NCI-H1694 (cell line): Measurements from ENCODE around the gene WIPI1.
"Not testable (repeated sequence)": the region's sequence is repeated elsewhere in the genome, so short reads cannot be mapped to it uniquely, and the experiment has no call there.

Source experiments
- DNase-seq: peaks from one replicate; lab custom pipeline; 2025; lab: John Stamatoyannopoulos, UW

The WIPI1 gene

GRCh38 chr17:68457168-68457538 lies at the start of gene WIPI1:
TSS of gene WIPI1 (minus strand) at chr17:68457496. CDS start at chr17:68457421, 75 bp downstream.
- no peak for DNase-seq

GRCh38 chr17:68505951-68506350 lies 48.7 kb upstream of the WIPI1 start:
- no peak for DNase-seq

- no peak for DNase-seq
These were observed 43.8 kb upstream of the WIPI1 start for GRCh38 chr17:68501074-68501473.

- no peak for DNase-seq
These were observed 42.3 kb upstream of the WIPI1 start for GRCh38 chr17:68499587-68499986.

- no peak for DNase-seq
These were observed 41.4 kb upstream of the WIPI1 start for GRCh38 chr17:68498479-68499326.

GRCh38 chr17:68497885-68498319 lies 40.6 kb upstream of the WIPI1 start:
- DNase-seq, result no peak

GRCh38 chr17:68495081-68495480 lies 37.8 kb upstream of the WIPI1 start:
- no peak for DNase-seq

- not testable (repeated sequence) for DNase-seq
These were observed 35.2 kb upstream of the WIPI1 start for GRCh38 chr17:68492394-68493054.

GRCh38 chr17:68491381-68492231 lies 34.3 kb upstream of the WIPI1 start:
- DNase-seq, result no peak

GRCh38 chr17:68489919-68490318 lies 32.6 kb upstream of the WIPI1 start:
- no peak for DNase-seq

- no peak for DNase-seq
These were observed 27.2 kb upstream of the WIPI1 start for GRCh38 chr17:68484458-68484857.

- DNase-seq, result no peak
These were observed 25.3 kb upstream of the WIPI1 start for GRCh38 chr17:68482576-68483041.

GRCh38 chr17:68480885-68481284 lies 23.6 kb upstream of the WIPI1 start:
- no peak for DNase-seq

GRCh38 chr17:68470961-68471360 lies 13.7 kb upstream of the WIPI1 start:
- no peak for DNase-seq

- no peak for DNase-seq
These were observed 11.5 kb upstream of the WIPI1 start for GRCh38 chr17:68468788-68469187.

- DNase-seq, result no peak
These were observed 11.0 kb upstream of the WIPI1 start for GRCh38 chr17:68468334-68468733.

GRCh38 chr17:68463211-68464019 lies 6.1 kb upstream of the WIPI1 start:
- no peak for DNase-seq

GRCh38 chr17:68462381-68463210 lies 5.3 kb upstream of the WIPI1 start:
- DNase-seq, result peak; percentile 94

- no peak for DNase-seq
These were observed 4.3 kb upstream of the WIPI1 start for GRCh38 chr17:68461589-68461988.

GRCh38 chr17:68461122-68461539 lies 3.8 kb upstream of the WIPI1 start:
- no peak for DNase-seq

GRCh38 chr17:68460715-68461114 lies 3.4 kb upstream of the WIPI1 start:
- DNase-seq, result no peak
